Thyroid gland (tissue), 4 donors: ENCODE measurements around the gene MRPL54.

ENCODE experiments used
- CTCF ChIP-seq, 6 experiments: fragments of 200-600 bp in 3 of 6; fragments of 450-650 bp in 3 of 6; sonication (generic) in 3 of 6; IDR thresholded peaks; one replicate each; pipeline ENCODE4 v1.5.1; 2016 to 2019; ENCODE audit warnings: antibody characterized with exemption in 6 of 6, mild to moderate bottlenecking in 2 of 6, inconsistent platforms in 1 of 6, moderate library complexity in 1 of 6
- POLR2A ChIP-seq, 2 donors: fragments of 450-650 bp; IDR thresholded peaks; one replicate each; pipeline ENCODE4 v1.6.1; 2017; ENCODE audit warnings: antibody characterized with exemption in 2 of 2, mild to moderate bottlenecking in 2 of 2, moderate library complexity in 1 of 2

GRCh38 chr19:3807574-3808354 is 45.3 kb downstream of the MRPL54 start:
- TF ChIP-seq CTCF (IDR thresholded peaks at IDR 0.05) (no peak), POLR2A (IDR thresholded peaks at IDR 0.05) (no peak)
